Keratinocyte (primary cell): ENCODE data around the gene EHMT1. TPM values are rescaled to one million over a fixed set of nuclear protein-coding genes. Genes with fewer than 3 reads are reported as not detected.

Source experiments
- DNase-seq: peaks from one replicate; pipeline ENCODE4 v3.0.0-alpha.2; 2011; ENCODE audit warnings: low read depth, missing footprints, low spot score
- FAIRE-seq: peaks from 2 replicates; lab custom pipeline; 2011; peaks lifted over from hg19 to GRCh38; lab: Jason Lieb, UNC
- H2AFZ ChIP-seq: 2 replicates; pipeline ENCODE4 v1.6.0; 2012; ENCODE audit warnings: low read length, control low read depth, inconsistent platforms; ENCODE audit not compliant: control insufficient read depth
- H3K27ac ChIP-seq: 2 replicates; pipeline ENCODE4 v1.5.1; 2011; ENCODE audit warnings: low read length; ENCODE audit not compliant: control insufficient read depth, insufficient read depth
- H3K27me3 ChIP-seq: 3 replicates; pipeline ENCODE4 v1.6.0; 2011; ENCODE audit warnings: low read length; ENCODE audit not compliant: control insufficient read depth, insufficient read depth; ENCODE audit errors: extremely low read depth
- H3K36me3 ChIP-seq, 2 experiments: 2 replicates in 1 of 2; 3 replicates in 1 of 2; pipeline ENCODE4 v1.5.1; 2011; ENCODE audit warnings: low read length in 2 of 2, mild to moderate bottlenecking in 1 of 2; ENCODE audit not compliant: control insufficient read depth in 2 of 2, insufficient read depth in 2 of 2; ENCODE audit errors: extremely low read depth in 1 of 2
- H3K4me1 ChIP-seq: 3 replicates; pipeline ENCODE4 v1.5.1; 2011; ENCODE audit warnings: low read length; ENCODE audit not compliant: control insufficient read depth, insufficient read depth; ENCODE audit errors: extremely low read depth
- H3K4me2 ChIP-seq: 3 replicates; pipeline ENCODE4 v1.6.0; 2011; ENCODE audit warnings: low read depth, low read length; ENCODE audit not compliant: control insufficient read depth, insufficient read depth; ENCODE audit errors: extremely low read depth
- H3K4me3 ChIP-seq, 3 experiments: fragments of 200-600 bp in 1 of 3; sonication (generic) in 1 of 3; 2 replicates in 2 of 3; 3 replicates in 1 of 3; pipeline ENCODE4 v1.5.1; 2011 to 2016; ENCODE audit warnings: low read length in 3 of 3, mild to moderate bottlenecking in 3 of 3, control low read depth in 2 of 3, inconsistent platforms in 1 of 3, low read depth in 1 of 3, mixed read lengths in 1 of 3, mixed run types in 1 of 3, moderate library complexity in 1 of 3; ENCODE audit not compliant: control insufficient read depth in 2 of 3, insufficient read depth in 2 of 3; ENCODE audit errors: extremely low read depth in 1 of 3
- H3K79me2 ChIP-seq: 2 replicates; pipeline ENCODE4 v1.6.0; 2012; ENCODE audit warnings: low read length; ENCODE audit not compliant: control insufficient read depth, insufficient read depth
- H3K9ac ChIP-seq: 3 replicates; pipeline ENCODE4 v1.6.0; 2011; ENCODE audit warnings: low read length; ENCODE audit not compliant: control insufficient read depth, insufficient read depth; ENCODE audit errors: extremely low read depth
- H3K9me1 ChIP-seq: 3 replicates; pipeline ENCODE4 v1.6.0; 2011; ENCODE audit warnings: low read length; ENCODE audit not compliant: control insufficient read depth, insufficient read depth; ENCODE audit errors: extremely low read depth
- H3K9me3 ChIP-seq: 2 replicates; pipeline ENCODE4 v1.5.1; 2012; ENCODE audit warnings: low read depth, low read length; ENCODE audit not compliant: control insufficient read depth
- H4K20me1 ChIP-seq: 3 replicates; pipeline ENCODE4 v1.6.0; 2011; ENCODE audit warnings: low read length; ENCODE audit not compliant: control insufficient read depth, insufficient read depth; ENCODE audit errors: extremely low read depth
- CTCF ChIP-seq, 3 experiments: IDR thresholded peaks in 1 of 3; conservative IDR thresholded peaks in 1 of 3; optimal IDR thresholded peaks in 1 of 3; 2 replicates in 2 of 3; 3 replicates in 1 of 3; pipeline versions ENCODE3 to v1.5.1; 2011; ENCODE audit warnings: low read length in 3 of 3, mild to moderate bottlenecking in 3 of 3, moderate library complexity in 2 of 3, control low read depth in 1 of 3, inconsistent platforms in 1 of 3; ENCODE audit not compliant: insufficient read depth in 2 of 3; ENCODE audit errors: extremely low read depth in 1 of 3
- EZH2 ChIP-seq: IDR thresholded peaks from one replicate; pipeline ENCODE4 v1.6.1; 2012; ENCODE audit warnings: inconsistent platforms, mild to moderate bottlenecking, low read length, moderate library complexity
- dilution Hi-C: fragments of 300-500 bp; cut with MboI; formaldehyde crosslinking; loops from one replicate; pipeline ENCODE4 v1.7.0; 2020; ENCODE audit warnings: low sequenced_read_pairs; ENCODE audit not compliant: extremely low pct_ligation_motif_present
- polyA plus RNA-seq, 5 experiments: library from polyadenylated mRNA; depleted of rRNA in 3 of 5; stranded (reverse) in 3 of 5; stranded (forward) in 1 of 5; unstranded in 1 of 5; fragments of >200 nt; gene quantifications; 1 replicate in 1 of 5; 2 replicates in 3 of 5; 3 replicates in 1 of 5; pipeline versions ENCODE4 v1.2.1 to v1.2.3, GENCODE V29; 2011 to 2012; ENCODE audit warnings: missing spikeins in 2 of 5, low read depth in 1 of 5, low replicate concordance in 1 of 5

Gene EHMT1
- polyA plus RNA-seq, 1 donor (not counting 4 experiments of a cell fraction or from before 2014, with no cell fraction given) = 25.9 TPM

- dilution Hi-C loops = no loop called here
- no peaks in the 10 kb centered on the region for H3K4me1 ChIP-seq
- H3K9me3 ChIP-seq = no peaks in the 10 kb centered on the region
- H3K27ac ChIP-seq = no peak overlapping the region
- no peak overlapping the region for H2AFZ ChIP-seq
- no peak overlapping the region for H3K9ac ChIP-seq
- H3K36me3 ChIP-seq = peaks cover 5 to 9% of the 10 kb centered on the region in 2 experiments
- H3K4me2 ChIP-seq = no peak overlapping the region
- H4K20me1 ChIP-seq = peaks cover 18% of the 10 kb centered on the region
- TF ChIP-seq CTCF (optimal IDR thresholded peaks at IDR 0.05 in 1 of 3, IDR thresholded peaks at IDR 0.05 in 1 of 3, conservative IDR thresholded peaks at IDR 0.05 in 1 of 3; ENCODE audit: extremely low read depth in 1 of 3, insufficient read depth in 2 of 3, low read length in 3 of 3) = no peak
- TF ChIP-seq EZH2 = no peak
- FAIRE-seq (no peak), DNase-seq (no peak)
- peaks cover 79% of the 10 kb centered on the region for H3K79me2 ChIP-seq
- H3K9me1 ChIP-seq = no peaks in the 10 kb centered on the region
- no peak overlapping the region for H3K4me3 ChIP-seq
- no peaks in the 10 kb centered on the region for H3K27me3 ChIP-seq
These were observed 47.7 kb downstream of the EHMT1 start for GRCh38 chr9:137666513-137666822.

GRCh38 chr9:137666955-137667670 is 48.3 kb downstream of the EHMT1 start:
- no peak for FAIRE-seq
- Histone ChIP-seq H3K4me1 (no peaks in the 10 kb centered on the region), H3K36me3 (peaks cover 7 to 9% of the 10 kb centered on the region in 2 experiments), H3K9me3 (no peaks in the 10 kb centered on the region), H3K27ac (no peak overlapping the region), H3K9ac (no peak overlapping the region), H3K9me1 (no peaks in the 10 kb centered on the region), H3K79me2 (peaks cover 81% of the 10 kb centered on the region), H4K20me1 (peaks cover 19% of the 10 kb centered on the region), H2AFZ (no peak overlapping the region), H3K4me3 (no peak overlapping the region), H3K4me2 (no peak overlapping the region), H3K27me3 (no peaks in the 10 kb centered on the region)
- TF ChIP-seq CTCF (optimal IDR thresholded peaks at IDR 0.05 in 1 of 3, IDR thresholded peaks at IDR 0.05 in 1 of 3, conservative IDR thresholded peaks at IDR 0.05 in 1 of 3; ENCODE audit: extremely low read depth in 1 of 3, insufficient read depth in 2 of 3, low read length in 3 of 3) (no peak), EZH2 (no peak)
- dilution Hi-C loops = no loop called here
- no peak for DNase-seq
